GM12878 (cell line): Measurements from ENCODE around the gene TRIM60.
"Not testable (repeated sequence)": the region's sequence is repeated elsewhere in the genome, so short reads cannot be mapped to it uniquely, and the experiment has no call there.

Experiments used
- CTCF ChIP-seq, 3 experiments: IDR thresholded peaks in 2 of 3; conservative IDR thresholded peaks in 1 of 3; 2 replicates each; pipeline ENCODE4 v1.5.1; 2011; ENCODE audit warnings: low read depth in 3 of 3, low read length in 3 of 3, mild to moderate bottlenecking in 3 of 3, control low read depth in 2 of 3, moderate library complexity in 2 of 3, inconsistent platforms in 1 of 3, mixed read lengths in 1 of 3; ENCODE audit not compliant: control insufficient read depth in 2 of 3, insufficient read depth in 1 of 3; ENCODE audit errors: extremely low read depth in 1 of 3
- JUND ChIP-seq: IDR thresholded peaks from 2 replicates; pipeline ENCODE4 v1.6.1; 2012; ENCODE audit warnings: low read depth, mild to moderate bottlenecking, low read length, improper control_type of control experiment, moderate library complexity
- SPI1 ChIP-seq: IDR thresholded peaks from 2 replicates; pipeline ENCODE4 v1.6.1; 2011; ENCODE audit warnings: low read depth, mild to moderate bottlenecking, low read length, moderate library complexity, borderline replicate concordance; ENCODE audit not compliant: insufficient read depth

- TF ChIP-seq JUND; CTCF (IDR thresholded peaks at IDR 0.05 in 2 of 3, conservative IDR thresholded peaks at IDR 0.05 in 1 of 3; ENCODE audit: control insufficient read depth in 2 of 3, extremely low read depth in 1 of 3, insufficient read depth in 1 of 3, low read depth in 3 of 3, low read length in 3 of 3); SPI1: not testable (repeated sequence)
Observed at GRCh38 chr4:164998526-164999080, 33.2 kb upstream of the TRIM60 start.
